Peyer's patch (tissue), 4 donors: ENCODE measurements around the gene ZNF8. TPM values are rescaled to one million over a fixed set of nuclear protein-coding genes. Genes with fewer than 3 reads are reported as not detected.

Experiments
- DNase-seq, 3 donors: peaks; one replicate each; pipeline ENCODE4 v3.0.0-alpha.2; 2017 to 2019
- H3K27ac ChIP-seq, 4 donors: fragments of 200-600 bp; sonication (generic); one replicate each; pipeline ENCODE4 v1.5.1; 2016 to 2019
- H3K27me3 ChIP-seq, 2 donors: fragments of 200-600 bp; sonication (generic); one replicate each; pipeline ENCODE4 v1.5.1; 2019
- H3K36me3 ChIP-seq, 3 donors: fragments of 200-600 bp; sonication (generic); one replicate each; pipeline ENCODE4 v1.5.1; 2016 to 2019
- H3K4me1 ChIP-seq, 4 donors: fragments of 200-600 bp; sonication (generic); one replicate each; pipeline ENCODE4 v1.5.1; 2016 to 2019
- H3K4me3 ChIP-seq, 4 donors: fragments of 200-600 bp; sonication (generic); 1 replicate in 3 of 4; 2 replicates in 1 of 4; pipeline ENCODE4 v1.5.1; 2016 to 2019; ENCODE audit warnings: mild to moderate bottlenecking in 1 of 4
- H3K9me3 ChIP-seq, 4 donors: fragments of 200-600 bp; sonication (generic); one replicate each; pipeline ENCODE4 v1.5.1; 2016 to 2019; ENCODE audit warnings: mild to moderate bottlenecking in 1 of 4
- POLR2A ChIP-seq, 2 donors: fragments of 450-650 bp; IDR thresholded peaks; one replicate each; pipeline ENCODE4 v1.5.1; 2017; ENCODE audit warnings: antibody characterized with exemption in 2 of 2, mild to moderate bottlenecking in 2 of 2, moderate library complexity in 2 of 2
- total RNA-seq, 4 donors: library from RNA; depleted of rRNA; stranded (reverse); fragments of >200 nt; gene quantifications; one replicate each; pipeline ENCODE4 v1.1.0, GENCODE V29; 2016
- TF ChIP-seq, protein P1 (sequence below), 6 experiments: fragments of 450-650 bp in 4 of 6; fragments of 200-600 bp in 2 of 6; sonication (generic) in 1 of 6; IDR thresholded peaks; one replicate each; pipeline ENCODE4 v1.5.1; 2017 to 2019; ENCODE audit warnings: antibody characterized with exemption in 6 of 6, mild to moderate bottlenecking in 3 of 6, moderate library complexity in 1 of 6

Gene ZNF8
- total RNA-seq = 1 to 10 TPM; 7.0 to 8.9 (median 7.9) TPM

- Histone ChIP-seq H3K4me3 (peak within 1 kb of the TSS; percentile 72 to 87 (median 78)), H3K4me1 (peaks cover 0 to 13% (median 1%) of the 10 kb centered on the region in 4 donors), H3K9me3 (peaks cover 0 to 17% (median 0%) of the 10 kb centered on the region in 4 donors), H3K36me3 (peaks cover 0 to 15% (median 0%) of the 10 kb centered on the region in 3 donors), H3K27me3 (no peaks in the 10 kb centered on the region), H3K27ac (peak within 1 kb of the TSS; percentile 75 to 88 (median 79))
- TF ChIP-seq, protein P1, sequence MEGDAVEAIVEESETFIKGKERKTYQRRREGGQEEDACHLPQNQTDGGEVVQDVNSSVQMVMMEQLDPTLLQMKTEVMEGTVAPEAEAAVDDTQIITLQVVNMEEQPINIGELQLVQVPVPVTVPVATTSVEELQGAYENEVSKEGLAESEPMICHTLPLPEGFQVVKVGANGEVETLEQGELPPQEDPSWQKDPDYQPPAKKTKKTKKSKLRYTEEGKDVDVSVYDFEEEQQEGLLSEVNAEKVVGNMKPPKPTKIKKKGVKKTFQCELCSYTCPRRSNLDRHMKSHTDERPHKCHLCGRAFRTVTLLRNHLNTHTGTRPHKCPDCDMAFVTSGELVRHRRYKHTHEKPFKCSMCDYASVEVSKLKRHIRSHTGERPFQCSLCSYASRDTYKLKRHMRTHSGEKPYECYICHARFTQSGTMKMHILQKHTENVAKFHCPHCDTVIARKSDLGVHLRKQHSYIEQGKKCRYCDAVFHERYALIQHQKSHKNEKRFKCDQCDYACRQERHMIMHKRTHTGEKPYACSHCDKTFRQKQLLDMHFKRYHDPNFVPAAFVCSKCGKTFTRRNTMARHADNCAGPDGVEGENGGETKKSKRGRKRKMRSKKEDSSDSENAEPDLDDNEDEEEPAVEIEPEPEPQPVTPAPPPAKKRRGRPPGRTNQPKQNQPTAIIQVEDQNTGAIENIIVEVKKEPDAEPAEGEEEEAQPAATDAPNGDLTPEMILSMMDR (IDR thresholded peaks at IDR 0.05) = no peak
- peak in 1 of 2 donors; percentile 34 for TF ChIP-seq POLR2A (IDR thresholded peaks at IDR 0.05)
- DNase-seq = peak; percentile 96 to 99 (median 97)
These were observed at the start of gene ZNF8 for GRCh38 chr19:58278541-58279041. ZNF8 (plus strand) TSS chr19:58278955; CDS start chr19:58279082, 127 bp downstream.

DNA sequence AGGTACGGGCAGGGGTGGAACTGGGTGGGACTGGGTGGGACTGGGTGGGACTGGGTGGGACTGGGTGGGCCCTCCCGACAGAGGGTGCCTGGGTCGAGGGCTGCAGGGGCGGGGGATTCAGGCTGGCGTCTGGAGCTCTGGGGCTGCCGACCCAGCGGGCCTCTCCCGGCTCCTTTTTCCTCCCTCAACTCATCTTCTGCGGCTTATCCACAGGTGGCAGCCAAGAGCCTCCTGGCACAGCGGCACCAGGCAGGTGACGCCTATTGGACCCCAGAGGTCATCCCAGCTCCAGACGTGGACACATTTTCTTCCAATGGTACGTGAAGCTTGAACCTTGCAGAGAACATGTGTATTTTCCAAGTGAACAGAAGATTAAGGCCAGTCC, 49.5 kb upstream of the ZNF8 start:
- DNase-seq = no peak
- H3K27ac ChIP-seq = peak overlapping the region in 3 of 4 donors; percentile 57 to 81 (median 77)
- H3K4me3 ChIP-seq = peak overlapping the region; percentile 60 to 97 (median 78)
- peaks cover 0 to 52% (median 0%) of the 10 kb centered on the region in 3 donors for H3K36me3 ChIP-seq
- H3K27me3 ChIP-seq = no peaks in the 10 kb centered on the region
- H3K9me3 ChIP-seq = peaks cover 0 to 65% (median 4%) of the 10 kb centered on the region in 4 donors
- TF ChIP-seq, protein P1 (IDR thresholded peaks at IDR 0.05) = no peak
- no peak for TF ChIP-seq POLR2A (IDR thresholded peaks at IDR 0.05)
- H3K4me1 ChIP-seq = peaks cover 0 to 15% (median 3%) of the 10 kb centered on the region in 4 donors

DNA sequence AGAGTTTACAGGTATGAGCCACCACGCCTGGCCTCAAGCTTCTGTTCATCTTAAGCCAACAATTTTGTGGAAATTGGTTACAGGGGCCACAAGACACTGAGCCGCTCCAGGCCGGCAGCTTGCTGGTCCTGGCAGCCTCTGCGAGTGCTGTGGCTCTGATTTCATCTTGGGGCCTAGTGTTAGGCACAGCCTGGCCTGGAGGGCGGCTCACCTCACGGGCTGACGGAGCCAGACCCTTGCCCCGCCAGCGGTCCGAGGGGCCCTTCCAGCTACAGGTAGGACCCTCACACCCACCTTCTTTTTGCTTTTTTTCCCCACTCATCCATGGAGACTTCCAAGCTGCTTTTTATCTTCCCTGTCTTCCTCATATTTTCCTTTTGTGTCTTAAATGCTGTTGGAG, 41.4 kb upstream of the ZNF8 start:
- no peaks in the 10 kb centered on the region for H3K4me1 ChIP-seq
- TF ChIP-seq POLR2A (IDR thresholded peaks at IDR 0.05) = no peak
- TF ChIP-seq, protein P1 (IDR thresholded peaks at IDR 0.05) = no peak
- H3K27me3 ChIP-seq = no peaks in the 10 kb centered on the region
- H3K27ac ChIP-seq = no peak overlapping the region
- no peak overlapping the region for H3K4me3 ChIP-seq
- no peak for DNase-seq
- peaks cover 0 to 94% (median 5%) of the 10 kb centered on the region in 3 donors for H3K36me3 ChIP-seq
- H3K9me3 ChIP-seq = peaks cover 0 to 85% (median 17%) of the 10 kb centered on the region in 4 donors

DNA sequence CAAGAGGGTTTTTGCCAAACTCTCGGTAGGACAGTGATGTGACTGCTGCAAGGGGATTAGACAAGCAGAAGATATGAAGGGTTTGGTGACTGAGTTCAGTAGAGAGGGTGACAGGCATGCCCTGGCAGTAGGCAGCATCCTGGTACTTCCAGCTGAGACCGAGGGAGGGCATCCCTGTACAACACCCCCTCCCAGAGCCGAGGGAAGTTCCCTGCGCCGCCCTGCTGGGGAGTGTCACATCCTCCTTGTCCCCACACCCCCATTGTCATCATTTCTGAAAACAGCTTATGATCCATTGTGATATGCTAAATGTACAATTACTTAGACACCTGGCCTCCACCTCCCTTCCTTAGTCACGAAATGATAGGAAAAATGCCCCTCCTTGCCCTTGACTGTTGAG, 35.4 kb upstream of the ZNF8 start:
- Histone ChIP-seq H3K4me3 (no peak overlapping the region), H3K27me3 (no peaks in the 10 kb centered on the region), H3K27ac (no peak overlapping the region), H3K4me1 (no peaks in the 10 kb centered on the region), H3K36me3 (peaks cover 0 to 96% (median 11%) of the 10 kb centered on the region in 3 donors), H3K9me3 (peaks cover 0 to 97% (median 42%) of the 10 kb centered on the region in 4 donors)
- no peak for DNase-seq
- TF ChIP-seq POLR2A (IDR thresholded peaks at IDR 0.05) = no peak
- TF ChIP-seq, protein P1 (IDR thresholded peaks at IDR 0.05) = no peak

DNA sequence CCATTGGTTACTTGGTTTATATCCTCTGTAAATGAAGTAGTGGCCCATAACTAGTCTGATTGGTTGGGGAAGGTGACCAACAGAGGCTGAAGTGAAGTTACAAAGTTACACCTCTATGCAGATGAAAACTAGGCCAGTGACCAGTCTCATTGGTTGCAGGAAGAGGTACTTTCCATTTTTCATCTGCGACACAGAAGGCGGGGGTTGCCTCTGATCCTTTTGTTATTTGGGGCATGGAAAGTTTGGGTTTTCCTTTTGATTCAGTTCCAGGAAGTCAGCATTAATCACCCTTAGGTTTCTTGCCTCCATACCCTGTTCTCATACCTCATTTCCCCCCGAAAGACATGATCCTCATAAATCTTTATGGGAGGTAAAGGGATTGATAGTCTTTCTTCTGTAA, 29.9 kb upstream of the ZNF8 start:
- Histone ChIP-seq H3K4me1 (no peaks in the 10 kb centered on the region), H3K27me3 (no peaks in the 10 kb centered on the region), H3K9me3 (peaks cover 0 to 98% (median 38%) of the 10 kb centered on the region in 4 donors), H3K27ac (no peak overlapping the region), H3K4me3 (no peak overlapping the region), H3K36me3 (peaks cover 0 to 99% (median 11%) of the 10 kb centered on the region in 3 donors)
- no peak for DNase-seq
- TF ChIP-seq, protein P1 (IDR thresholded peaks at IDR 0.05) = no peak
- no peak for TF ChIP-seq POLR2A (IDR thresholded peaks at IDR 0.05)
